Measurements from ENCODE around the gene ABTB1. TPM values are rescaled to one million over a fixed set of nuclear protein-coding genes. Genes with fewer than 3 reads are reported as not detected.

The ABTB1 gene
- total RNA-seq, 6 experiments from 2014 or later: 9.4 to 20.3 (median 12.2) TPM

DNA sequence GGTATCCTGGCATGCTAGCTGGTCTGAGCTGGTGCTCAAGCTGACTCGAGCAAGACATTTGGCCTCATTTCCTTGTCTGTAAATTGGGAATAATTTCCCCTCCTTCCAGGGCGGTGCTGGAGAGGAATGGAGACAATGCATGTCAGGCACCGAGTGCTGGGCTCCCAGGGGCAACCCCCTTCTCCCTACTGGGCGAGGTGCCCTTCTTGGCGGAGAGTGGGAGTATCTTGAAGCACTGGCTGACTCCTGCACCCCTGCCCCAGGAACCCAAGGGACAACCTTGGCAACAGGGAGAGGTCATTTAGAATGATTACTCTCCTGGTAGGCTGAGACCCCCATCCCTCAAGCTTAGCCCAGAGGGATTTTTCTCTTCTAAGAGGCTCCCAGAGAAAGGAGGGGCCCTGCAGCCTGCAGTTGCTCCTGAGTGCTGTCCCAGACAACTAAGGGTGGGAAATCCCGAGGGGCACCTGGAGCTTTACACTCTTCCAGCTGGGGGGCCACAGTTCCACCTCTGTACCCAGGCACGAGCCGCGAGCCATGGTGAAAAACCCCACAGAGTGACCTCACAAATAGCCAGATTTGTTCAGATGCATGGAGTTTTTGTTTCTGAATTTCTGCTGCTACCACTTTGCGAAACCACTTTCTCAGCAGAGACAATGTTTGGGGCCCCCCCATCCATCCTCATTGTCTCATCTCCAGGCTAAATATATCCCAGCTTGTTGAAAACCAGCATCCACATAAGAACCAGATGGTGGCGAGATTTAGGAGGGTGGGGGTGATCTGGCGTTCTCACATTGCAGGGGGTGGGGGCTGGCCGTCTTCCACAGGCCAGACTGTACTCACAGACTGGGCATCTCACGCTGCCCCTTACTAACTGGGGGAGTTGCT lies 44.8 kb downstream of the ABTB1 start:
- H3K9me3 ChIP-seq: no peaks in the 10 kb centered on the region
- H3K27me3 ChIP-seq: no peaks in the 10 kb centered on the region
- no peaks in the 10 kb centered on the region for H3K4me1 ChIP-seq
- ATAC-seq (no peak), DNase-seq (peak in 1 of 3 donors; percentile 34)
- 54% methylated on average over 2 of the region's 14 CpGs for WGBS (ENCODE audit: insufficient coverage, low coverage, low lambda C conversion rate, missing lambda C conversion rate)
- intact Hi-C loops (cut with DNase I): no loop called here
- TF ChIP-seq, protein P1, sequence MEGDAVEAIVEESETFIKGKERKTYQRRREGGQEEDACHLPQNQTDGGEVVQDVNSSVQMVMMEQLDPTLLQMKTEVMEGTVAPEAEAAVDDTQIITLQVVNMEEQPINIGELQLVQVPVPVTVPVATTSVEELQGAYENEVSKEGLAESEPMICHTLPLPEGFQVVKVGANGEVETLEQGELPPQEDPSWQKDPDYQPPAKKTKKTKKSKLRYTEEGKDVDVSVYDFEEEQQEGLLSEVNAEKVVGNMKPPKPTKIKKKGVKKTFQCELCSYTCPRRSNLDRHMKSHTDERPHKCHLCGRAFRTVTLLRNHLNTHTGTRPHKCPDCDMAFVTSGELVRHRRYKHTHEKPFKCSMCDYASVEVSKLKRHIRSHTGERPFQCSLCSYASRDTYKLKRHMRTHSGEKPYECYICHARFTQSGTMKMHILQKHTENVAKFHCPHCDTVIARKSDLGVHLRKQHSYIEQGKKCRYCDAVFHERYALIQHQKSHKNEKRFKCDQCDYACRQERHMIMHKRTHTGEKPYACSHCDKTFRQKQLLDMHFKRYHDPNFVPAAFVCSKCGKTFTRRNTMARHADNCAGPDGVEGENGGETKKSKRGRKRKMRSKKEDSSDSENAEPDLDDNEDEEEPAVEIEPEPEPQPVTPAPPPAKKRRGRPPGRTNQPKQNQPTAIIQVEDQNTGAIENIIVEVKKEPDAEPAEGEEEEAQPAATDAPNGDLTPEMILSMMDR (IDR thresholded peaks at IDR 0.05): no peak
- no peak for TF ChIP-seq POLR2A (IDR thresholded peaks at IDR 0.05)
- peaks cover 0 to 54% (median 10%) of the 10 kb centered on the region in 4 donors for H3K36me3 ChIP-seq
- no peak overlapping the region for H3K4me3 ChIP-seq
- no peak overlapping the region for H3K27ac ChIP-seq

- WGBS (ENCODE audit: insufficient coverage, low coverage, low lambda C conversion rate, missing lambda C conversion rate): 82% methylated on average over 7 of the region's 7 CpGs
- peaks cover 0 to 54% (median 10%) of the 10 kb centered on the region in 4 donors for H3K36me3 ChIP-seq
- no peak for DNase-seq
- intact Hi-C loops (cut with DNase I): no loop called here
- no peak for ATAC-seq
- H3K27ac ChIP-seq: no peak overlapping the region
- H3K4me1 ChIP-seq: no peaks in the 10 kb centered on the region
- no peak overlapping the region for H3K4me3 ChIP-seq
- TF ChIP-seq, protein P1 (IDR thresholded peaks at IDR 0.05): no peak
- TF ChIP-seq POLR2A (IDR thresholded peaks at IDR 0.05): no peak
- H3K27me3 ChIP-seq: no peaks in the 10 kb centered on the region
- H3K9me3 ChIP-seq: no peaks in the 10 kb centered on the region
Observed at GRCh38 chr3:127718245-127718915, 45.6 kb downstream of the ABTB1 start.

GRCh38 chr3:127718916-127719290 lies 46.2 kb downstream of the ABTB1 start:
- no peak for TF ChIP-seq POLR2A (IDR thresholded peaks at IDR 0.05)
- TF ChIP-seq, protein P1 (IDR thresholded peaks at IDR 0.05): no peak
- no peak overlapping the region for H3K4me3 ChIP-seq
- intact Hi-C loops (cut with DNase I): no loop called here
- no peak overlapping the region for H3K27ac ChIP-seq
- WGBS (ENCODE audit: insufficient coverage, low coverage, low lambda C conversion rate, missing lambda C conversion rate): 45% methylated on average over 1 of the region's 3 CpGs
- H3K9me3 ChIP-seq: no peaks in the 10 kb centered on the region
- DNase-seq (peak in 1 of 3 donors; percentile 15), ATAC-seq (no peak)
- peaks cover 0 to 54% (median 10%) of the 10 kb centered on the region in 4 donors for H3K36me3 ChIP-seq
- H3K27me3 ChIP-seq: no peaks in the 10 kb centered on the region
- H3K4me1 ChIP-seq: no peaks in the 10 kb centered on the region

DNA sequence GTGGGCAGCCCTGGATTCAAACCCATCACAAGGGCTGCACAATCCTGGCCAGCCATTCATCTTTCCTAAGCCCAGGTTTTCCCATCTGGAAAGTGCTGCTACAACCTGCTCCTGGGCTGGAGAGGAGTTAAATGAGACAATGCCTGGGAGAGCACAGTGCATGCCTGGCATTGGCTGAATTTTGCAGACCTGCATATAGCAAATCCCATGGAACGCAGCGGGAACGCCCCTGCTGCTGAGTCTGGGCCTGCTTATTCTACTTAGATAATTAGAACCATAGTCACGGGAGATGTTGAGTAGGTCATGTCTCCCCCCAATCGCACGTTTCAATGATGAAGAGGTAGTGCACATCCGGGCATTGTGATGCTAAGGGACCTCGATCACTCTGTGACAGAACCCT lies 46.6 kb downstream of the ABTB1 start:
- TF ChIP-seq, protein P1 (IDR thresholded peaks at IDR 0.05): no peak
- no peak for TF ChIP-seq POLR2A (IDR thresholded peaks at IDR 0.05)
- DNase-seq: peak in 1 of 3 donors; percentile 23
- intact Hi-C loops (cut with DNase I): no loop called here
- ATAC-seq: no peak
- no CpG with 5 or more reads among the region's 8 CpGs for WGBS (ENCODE audit: insufficient coverage, low coverage, low lambda C conversion rate, missing lambda C conversion rate)
- no peak overlapping the region for H3K27ac ChIP-seq
- peaks cover 0 to 51% (median 9%) of the 10 kb centered on the region in 4 donors for H3K36me3 ChIP-seq
- no peak overlapping the region for H3K4me3 ChIP-seq
- no peaks in the 10 kb centered on the region for H3K9me3 ChIP-seq
- H3K27me3 ChIP-seq: no peaks in the 10 kb centered on the region
- no peaks in the 10 kb centered on the region for H3K4me1 ChIP-seq

Data from right lobe of liver (tissue), 6 donors.